ENCODE measurements around the gene SYPL1. TPM values are rescaled to one million over a fixed set of nuclear protein-coding genes. Genes with fewer than 3 reads are reported as not detected.
A peak's percentile ranks its signal among the peaks of the same experiment; 100 is the strongest.

The SYPL1 gene
- total RNA-seq, 1 experiment from 2014 or later = 78.0 TPM

DNA sequence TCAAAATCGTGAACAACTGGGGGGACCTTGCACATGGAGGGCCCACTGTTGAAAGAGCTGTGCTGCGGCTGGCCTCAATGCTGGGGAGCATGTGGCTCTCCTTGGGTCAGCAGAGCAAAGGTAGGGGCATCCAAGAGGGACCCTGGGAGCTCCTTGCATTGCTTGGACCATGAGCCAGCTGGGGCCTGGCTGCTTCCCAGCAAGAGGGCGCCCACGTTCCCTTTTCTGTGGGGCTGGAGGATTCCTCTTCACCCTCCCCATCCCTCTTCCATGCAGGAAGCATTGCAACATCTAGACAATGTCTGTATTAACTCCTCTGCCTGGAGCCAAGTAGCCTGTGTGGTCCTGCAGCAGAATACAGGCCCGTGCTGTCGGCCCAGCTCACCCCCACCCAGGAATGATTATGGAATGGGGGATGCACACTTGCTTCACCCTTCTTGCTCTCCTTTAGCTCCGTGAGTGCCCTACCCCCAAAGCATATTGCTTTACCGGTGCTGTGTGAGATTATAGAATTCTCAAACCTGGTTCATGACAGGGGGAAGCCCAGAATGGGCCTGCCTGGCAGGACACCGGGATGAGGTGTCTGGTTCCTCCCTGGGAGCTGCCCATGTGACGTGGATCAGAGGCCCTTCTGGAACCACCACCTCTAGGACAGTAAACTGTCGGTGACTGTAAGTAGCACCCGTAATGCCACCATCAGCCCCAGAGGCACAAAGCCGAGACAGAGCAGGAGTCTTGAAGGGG is 61.9 kb downstream of the SYPL1 start:
- Histone ChIP-seq H3K4me3 (replicated peaks in 1 of 2; ENCODE audit: low read depth in 1 of 2, low read length in 2 of 2) (no peak overlapping the region), H3K36me3 (ENCODE audit: control insufficient read depth in 1 of 2, insufficient read depth in 2 of 2, low read length in 2 of 2) (no peaks in the 10 kb centered on the region), H3K27me3 (ENCODE audit: insufficient read depth, low read length) (no peaks in the 10 kb centered on the region), H3K4me1 (ENCODE audit: control insufficient read depth in 1 of 2, insufficient read depth in 2 of 2, low read length in 2 of 2) (no peaks in the 10 kb centered on the region), H4K20me1 (ENCODE audit: insufficient read depth) (no peaks in the 10 kb centered on the region), H3K27ac (ENCODE audit: low read depth, low read length) (no peak overlapping the region), H3K79me2 (ENCODE audit: insufficient read depth, low read length) (no peaks in the 10 kb centered on the region), H3K9me2 (ENCODE audit: insufficient read depth) (no peaks in the 10 kb centered on the region), H3K9me3 (ENCODE audit: control insufficient read depth in 1 of 2, insufficient read depth in 1 of 2, low read depth in 1 of 2, low read length in 2 of 2) (no peaks in the 10 kb centered on the region), H2AFZ (ENCODE audit: low read depth, low read length, poor library complexity, severe bottlenecking) (no peak overlapping the region), H3K4me2 (ENCODE audit: low read length) (no peak overlapping the region), H3K9ac (ENCODE audit: low read length) (no peak overlapping the region)
- DNase-seq (ENCODE audit: low read depth, low spot score) = no peak
- intact Hi-C loops (cut with micrococcal nuclease) = no loop called here
- ChIA-PET CTCF (interaction anchor here (1.0 kb wide), 1 partner anchor 104 kb away, joined by 4 read pairs; no protein-coding TSS in a partner anchor), POLR2A (no interaction called here), RAD21 (ENCODE audit: low non-redundant PET in 1 of 2, low total read pairs in 2 of 2, uncharacterized antibody in 2 of 2, unreplicated experiment in 2 of 2) (no interaction called here)
- no peak for TF ChIP-seq POLR2A (IDR thresholded peaks at IDR 0.05; ENCODE audit: borderline replicate concordance, extremely low read depth, insufficient read depth, insufficient read length)
- TF ChIP-seq, protein P1, sequence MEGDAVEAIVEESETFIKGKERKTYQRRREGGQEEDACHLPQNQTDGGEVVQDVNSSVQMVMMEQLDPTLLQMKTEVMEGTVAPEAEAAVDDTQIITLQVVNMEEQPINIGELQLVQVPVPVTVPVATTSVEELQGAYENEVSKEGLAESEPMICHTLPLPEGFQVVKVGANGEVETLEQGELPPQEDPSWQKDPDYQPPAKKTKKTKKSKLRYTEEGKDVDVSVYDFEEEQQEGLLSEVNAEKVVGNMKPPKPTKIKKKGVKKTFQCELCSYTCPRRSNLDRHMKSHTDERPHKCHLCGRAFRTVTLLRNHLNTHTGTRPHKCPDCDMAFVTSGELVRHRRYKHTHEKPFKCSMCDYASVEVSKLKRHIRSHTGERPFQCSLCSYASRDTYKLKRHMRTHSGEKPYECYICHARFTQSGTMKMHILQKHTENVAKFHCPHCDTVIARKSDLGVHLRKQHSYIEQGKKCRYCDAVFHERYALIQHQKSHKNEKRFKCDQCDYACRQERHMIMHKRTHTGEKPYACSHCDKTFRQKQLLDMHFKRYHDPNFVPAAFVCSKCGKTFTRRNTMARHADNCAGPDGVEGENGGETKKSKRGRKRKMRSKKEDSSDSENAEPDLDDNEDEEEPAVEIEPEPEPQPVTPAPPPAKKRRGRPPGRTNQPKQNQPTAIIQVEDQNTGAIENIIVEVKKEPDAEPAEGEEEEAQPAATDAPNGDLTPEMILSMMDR (IDR thresholded peaks at IDR 0.05 in 2 of 3, conservative IDR thresholded peaks at IDR 0.05 in 1 of 3; ENCODE audit: borderline replicate concordance in 1 of 3, insufficient read depth in 1 of 3, low read depth in 2 of 3, low read length in 2 of 3) = peak in 2 of 3 experiments; percentile 11 to 15; a peak in 1 of 6 replicates
- TF ChIP-seq ZFX (IDR thresholded peaks at IDR 0.05) = no peak
- TF ChIP-seq POLR2AphosphoS5 (IDR thresholded peaks at IDR 0.05; ENCODE audit: low read depth, low read length) = no peak
- TF ChIP-seq, protein P2, sequence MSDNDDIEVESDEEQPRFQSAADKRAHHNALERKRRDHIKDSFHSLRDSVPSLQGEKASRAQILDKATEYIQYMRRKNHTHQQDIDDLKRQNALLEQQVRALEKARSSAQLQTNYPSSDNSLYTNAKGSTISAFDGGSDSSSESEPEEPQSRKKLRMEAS (IDR thresholded peaks at IDR 0.05) = no peak
- peak; percentile 50 for TF ChIP-seq RAD21 (IDR thresholded peaks at IDR 0.05; ENCODE audit: low read depth)
- no peak for TF ChIP-seq YY1 (IDR thresholded peaks at IDR 0.05; ENCODE audit: extremely low read depth, insufficient replicate concordance, low read depth, low read length)
- no peak for TF ChIP-seq SIN3A (IDR thresholded peaks at IDR 0.05; ENCODE audit: low read depth)
- no peak for TF ChIP-seq EZH2 (IDR thresholded peaks at IDR 0.05)
- no peak for TF ChIP-seq SP1 (IDR thresholded peaks at IDR 0.05; ENCODE audit: low read depth)
- no TSS peak for BruUV-seq (replicated peaks)
- ATAC-seq = peak; percentile 65

Measured in HCT116 (cell line).